ENCODE results near the gene TOMM70. TPM values are rescaled to one million over a fixed set of nuclear protein-coding genes. Genes with fewer than 3 reads are reported as not detected.

The TOMM70 gene
- polyA plus RNA-seq, 4 donors, result 16.2 to 72.0 (median 26.0) TPM

DNA sequence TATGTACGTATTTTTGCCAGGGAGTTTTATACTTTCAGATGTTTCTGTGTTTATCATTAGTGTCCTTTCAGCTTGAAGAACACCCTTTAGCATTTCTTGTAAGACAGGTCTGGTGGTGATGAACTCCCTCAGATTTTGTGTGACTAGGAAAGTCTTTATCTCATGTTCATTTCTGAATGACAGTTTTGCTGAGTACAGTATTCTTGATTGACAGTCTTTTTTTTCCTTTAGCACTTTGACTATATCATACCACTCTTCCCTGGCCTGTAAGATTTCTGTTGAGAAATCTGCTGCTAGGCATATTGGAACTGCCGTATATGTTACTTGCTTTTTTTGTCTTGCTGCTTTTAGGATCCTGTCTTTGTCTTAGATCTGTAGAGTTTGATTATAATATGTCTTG lies 6.3 kb upstream of the TOMM70 start:
- no peak for FAIRE-seq
- no peak overlapping the region for H3K27ac ChIP-seq (ENCODE audit: low read depth in 1 of 3, low read length in 2 of 3)
- H3K27me3 ChIP-seq (ENCODE audit: control insufficient read depth in 3 of 3, insufficient read depth in 3 of 3, low read length in 3 of 3), result no peaks in the 10 kb centered on the region
- H3K4me1 ChIP-seq (ENCODE audit: control insufficient read depth in 3 of 3, insufficient read depth in 2 of 3, low read depth in 1 of 3, low read length in 2 of 3), result peaks cover 0 to 9% (median 0%) of the 10 kb centered on the region in 3 donors
- WGBS, 3 donors, result 74 to 94% (median 75%) methylated on average over 2 of the region's 2 CpGs
- H3K4me3 ChIP-seq (ENCODE audit: low read depth in 1 of 3, low read length in 3 of 3), result no peak overlapping the region
- H3K36me3 ChIP-seq (ENCODE audit: control insufficient read depth in 3 of 3, insufficient read depth in 2 of 3, low read depth in 1 of 3, low read length in 3 of 3), result peaks cover 0 to 9% (median 0%) of the 10 kb centered on the region in 3 donors
- no peak for DNase-seq
- peaks cover 0 to 22% of the 10 kb centered on the region in 2 donors for H3K9me3 ChIP-seq (ENCODE audit: control insufficient read depth in 2 of 2, insufficient read depth in 1 of 2, low read depth in 1 of 2, low read length in 1 of 2)

DNA sequence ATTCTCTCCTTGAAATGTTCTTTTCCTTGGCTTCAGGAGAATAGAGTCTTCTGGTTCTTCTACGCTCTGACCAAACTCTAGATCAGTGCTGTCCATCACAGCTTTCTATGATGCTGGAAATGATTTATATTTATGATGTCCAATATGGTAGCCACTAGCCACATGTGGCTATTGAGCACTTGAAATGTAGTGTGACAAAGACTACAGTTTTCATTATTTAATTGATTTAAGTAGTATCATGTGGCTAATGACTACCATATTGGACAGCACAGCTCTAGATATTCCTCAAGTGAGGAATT lies 3.3 kb upstream of the TOMM70 start:
- H3K9me3 ChIP-seq (ENCODE audit: control insufficient read depth in 2 of 2, insufficient read depth in 1 of 2, low read depth in 1 of 2, low read length in 1 of 2), result peaks cover 0 to 11% of the 10 kb centered on the region in 2 donors
- no peaks in the 10 kb centered on the region for H3K27me3 ChIP-seq (ENCODE audit: control insufficient read depth in 3 of 3, insufficient read depth in 3 of 3, low read length in 3 of 3)
- peaks cover 0 to 7% (median 0%) of the 10 kb centered on the region in 3 donors for H3K36me3 ChIP-seq (ENCODE audit: control insufficient read depth in 3 of 3, insufficient read depth in 2 of 3, low read depth in 1 of 3, low read length in 3 of 3)
- H3K4me1 ChIP-seq (ENCODE audit: control insufficient read depth in 3 of 3, insufficient read depth in 2 of 3, low read depth in 1 of 3, low read length in 2 of 3), result peaks cover 0 to 16% (median 2%) of the 10 kb centered on the region in 3 donors
- H3K27ac ChIP-seq (ENCODE audit: low read depth in 1 of 3, low read length in 2 of 3), result no peak overlapping the region
- DNase-seq (no peak), FAIRE-seq (no peak)
- WGBS, 3 donors, result 97 to 100% (median 98%) methylated on average over 1 of the region's 1 CpG
- H3K4me3 ChIP-seq (ENCODE audit: low read depth in 1 of 3, low read length in 3 of 3), result no peak overlapping the region

DNA sequence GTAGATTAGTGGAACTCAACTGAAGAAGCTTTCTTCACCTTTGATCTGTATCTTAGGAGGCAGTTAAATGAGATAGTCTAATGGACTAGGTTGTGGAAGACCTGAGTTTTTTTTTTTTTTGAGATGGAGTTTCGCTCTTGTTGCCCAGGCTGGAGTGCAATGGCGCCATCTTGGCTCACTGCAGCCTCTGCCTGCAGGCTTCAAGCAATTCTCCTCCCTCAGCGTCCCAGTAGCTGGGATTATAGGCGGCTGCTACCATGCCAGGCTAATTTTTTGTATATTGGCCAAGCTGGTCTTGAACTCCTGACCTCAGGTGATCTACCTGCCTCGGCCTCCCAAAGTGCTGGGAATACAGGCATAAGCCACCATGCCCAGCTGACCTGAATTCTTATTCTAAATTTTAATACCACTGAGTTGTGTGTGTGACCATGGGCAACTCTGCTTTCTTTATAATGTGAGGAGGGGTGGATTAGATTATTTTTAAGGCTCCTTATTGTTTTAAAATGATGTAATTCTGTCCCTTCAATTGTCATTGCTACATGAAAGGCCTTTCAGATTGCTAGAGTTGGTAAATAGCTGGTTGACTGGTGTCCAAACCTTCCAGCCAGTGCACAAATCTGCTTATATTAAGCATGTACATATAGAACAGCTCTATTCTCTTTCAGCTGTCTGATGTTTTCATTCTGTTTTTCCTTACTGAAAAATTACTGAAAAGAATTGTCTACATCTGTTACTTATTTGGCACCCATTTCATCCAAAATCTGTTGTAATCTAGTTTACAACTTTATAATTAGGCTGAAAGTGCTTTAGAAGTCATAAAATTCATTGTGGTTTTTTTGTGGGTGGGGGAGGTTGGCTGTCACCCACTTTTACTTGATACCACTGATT lies 2.7 kb upstream of the TOMM70 start:
- DNase-seq (no peak), FAIRE-seq (no peak)
- Histone ChIP-seq H3K4me3 (ENCODE audit: low read depth in 1 of 3, low read length in 3 of 3) (peak overlapping the region in 1 of 3 donors; percentile 90), H3K9me3 (ENCODE audit: control insufficient read depth in 2 of 2, insufficient read depth in 1 of 2, low read depth in 1 of 2, low read length in 1 of 2) (peaks cover 0 to 7% of the 10 kb centered on the region in 2 donors), H3K4me1 (ENCODE audit: control insufficient read depth in 3 of 3, insufficient read depth in 2 of 3, low read depth in 1 of 3, low read length in 2 of 3) (peaks cover 0 to 16% (median 2%) of the 10 kb centered on the region in 3 donors), H3K27ac (ENCODE audit: low read depth in 1 of 3, low read length in 2 of 3) (no peak overlapping the region), H3K27me3 (ENCODE audit: control insufficient read depth in 3 of 3, insufficient read depth in 3 of 3, low read length in 3 of 3) (no peaks in the 10 kb centered on the region), H3K36me3 (ENCODE audit: control insufficient read depth in 3 of 3, insufficient read depth in 2 of 3, low read depth in 1 of 3, low read length in 3 of 3) (peaks cover 0 to 6% (median 0%) of the 10 kb centered on the region in 3 donors)
- WGBS, 3 donors, result 60 to 80% (median 79%) methylated on average over 5 of the region's 5 CpGs

DNA sequence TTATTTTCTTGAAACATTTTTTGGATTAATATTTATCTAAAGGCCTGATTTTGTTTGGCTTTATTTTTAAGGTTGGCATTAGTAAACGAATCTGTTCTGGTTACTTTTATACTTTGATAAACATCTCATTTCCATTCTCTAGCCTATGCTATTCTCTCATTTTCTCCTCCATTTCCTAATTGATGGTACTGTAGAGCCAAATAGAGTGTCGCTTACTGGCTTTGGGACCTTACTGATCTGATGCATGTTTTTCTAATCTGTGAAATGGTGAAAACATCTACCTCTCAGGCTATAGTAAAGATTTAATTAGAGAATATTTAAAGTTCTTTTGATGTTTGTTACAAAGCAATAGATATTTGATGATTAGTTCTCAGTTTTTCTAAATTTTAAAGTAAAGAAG lies 2.0 kb upstream of the TOMM70 start:
- H3K4me1 ChIP-seq (ENCODE audit: control insufficient read depth in 3 of 3, insufficient read depth in 2 of 3, low read depth in 1 of 3, low read length in 2 of 3), result peaks cover 0 to 16% (median 2%) of the 10 kb centered on the region in 3 donors
- no peaks in the 10 kb centered on the region for H3K36me3 ChIP-seq (ENCODE audit: control insufficient read depth in 3 of 3, insufficient read depth in 2 of 3, low read depth in 1 of 3, low read length in 3 of 3)
- WGBS, 3 donors, result 39 to 58% (median 48%) methylated on average over 2 of the region's 2 CpGs
- no peak for FAIRE-seq
- H3K27me3 ChIP-seq (ENCODE audit: control insufficient read depth in 3 of 3, insufficient read depth in 3 of 3, low read length in 3 of 3), result no peaks in the 10 kb centered on the region
- H3K4me3 ChIP-seq (ENCODE audit: low read depth in 1 of 3, low read length in 3 of 3), result peak overlapping the region in 1 of 3 donors; percentile 90
- no peak overlapping the region for H3K27ac ChIP-seq (ENCODE audit: low read depth in 1 of 3, low read length in 2 of 3)
- H3K9me3 ChIP-seq (ENCODE audit: control insufficient read depth in 2 of 2, insufficient read depth in 1 of 2, low read depth in 1 of 2, low read length in 1 of 2), result no peaks in the 10 kb centered on the region
- DNase-seq, result no peak

DNA sequence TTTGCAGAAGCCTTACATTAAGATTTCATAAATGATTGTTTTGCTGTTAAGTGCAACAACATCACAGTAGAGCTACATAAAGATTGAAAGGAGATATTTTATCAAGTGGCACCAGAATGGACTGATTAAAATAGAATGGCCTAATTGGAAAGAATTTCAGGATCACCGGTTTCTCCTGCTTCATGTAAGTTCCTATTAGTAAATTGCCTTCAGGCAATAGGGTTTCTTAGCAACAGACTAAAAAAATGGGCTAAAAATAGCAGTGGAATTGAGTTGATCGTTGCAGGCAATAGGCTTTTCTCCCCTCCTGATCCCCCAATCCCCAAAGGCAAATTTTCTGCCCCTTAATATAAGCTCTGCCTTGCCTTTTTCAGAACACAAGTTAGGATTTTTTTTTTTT lies 1.4 kb upstream of the TOMM70 start:
- peak overlapping the region in 1 of 3 donors; percentile 96 for H3K27ac ChIP-seq (ENCODE audit: low read depth in 1 of 3, low read length in 2 of 3)
- no peaks in the 10 kb centered on the region for H3K9me3 ChIP-seq (ENCODE audit: control insufficient read depth in 2 of 2, insufficient read depth in 1 of 2, low read depth in 1 of 2, low read length in 1 of 2)
- H3K27me3 ChIP-seq (ENCODE audit: control insufficient read depth in 3 of 3, insufficient read depth in 3 of 3, low read length in 3 of 3), result no peaks in the 10 kb centered on the region
- WGBS, 3 donors, result 4 to 5% (median 4%) methylated on average over 2 of the region's 2 CpGs
- DNase-seq (peak in 1 of 2 donors; percentile 25), FAIRE-seq (no peak)
- H3K4me1 ChIP-seq (ENCODE audit: control insufficient read depth in 3 of 3, insufficient read depth in 2 of 3, low read depth in 1 of 3, low read length in 2 of 3), result peaks cover 0 to 16% (median 2%) of the 10 kb centered on the region in 3 donors
- no peaks in the 10 kb centered on the region for H3K36me3 ChIP-seq (ENCODE audit: control insufficient read depth in 3 of 3, insufficient read depth in 2 of 3, low read depth in 1 of 3, low read length in 3 of 3)
- H3K4me3 ChIP-seq (ENCODE audit: low read depth in 1 of 3, low read length in 3 of 3), result peak overlapping the region in 2 of 3 donors; percentile 85 to 90

DNA sequence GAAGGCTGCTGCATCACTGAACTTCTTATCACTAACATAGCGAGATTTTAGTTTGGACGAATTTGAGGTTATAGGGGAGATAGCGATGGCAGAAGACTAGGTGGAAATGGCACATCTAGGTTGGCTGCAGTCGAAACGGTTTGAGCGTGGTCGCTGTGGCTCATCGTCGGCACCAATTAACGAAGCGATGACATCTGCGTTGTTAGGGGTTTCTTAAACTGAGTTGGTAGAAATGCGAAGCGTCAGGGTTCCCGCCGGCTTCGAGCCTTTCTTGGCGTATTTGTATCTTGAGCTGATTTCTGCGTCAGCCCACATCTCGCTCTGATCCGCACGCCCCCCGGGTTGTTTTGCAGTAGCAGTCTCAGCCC lies 769 bp upstream of the TOMM70 start:
- DNase-seq (no peak), FAIRE-seq (no peak)
- Histone ChIP-seq H3K27ac (ENCODE audit: low read depth in 1 of 3, low read length in 2 of 3) (peak overlapping the region; percentile 60 to 98 (median 96)), H3K9me3 (ENCODE audit: control insufficient read depth in 2 of 2, insufficient read depth in 1 of 2, low read depth in 1 of 2, low read length in 1 of 2) (no peaks in the 10 kb centered on the region), H3K4me3 (ENCODE audit: low read depth in 1 of 3, low read length in 3 of 3) (peak overlapping the region; percentile 85 to 97 (median 90)), H3K27me3 (ENCODE audit: control insufficient read depth in 3 of 3, insufficient read depth in 3 of 3, low read length in 3 of 3) (no peaks in the 10 kb centered on the region), H3K36me3 (ENCODE audit: control insufficient read depth in 3 of 3, insufficient read depth in 2 of 3, low read depth in 1 of 3, low read length in 3 of 3) (no peaks in the 10 kb centered on the region), H3K4me1 (ENCODE audit: control insufficient read depth in 3 of 3, insufficient read depth in 2 of 3, low read depth in 1 of 3, low read length in 2 of 3) (peaks cover 0 to 16% (median 2%) of the 10 kb centered on the region in 3 donors)
- 0% methylated on average over 23 of the region's 23 CpGs for WGBS, 3 donors

DNA sequence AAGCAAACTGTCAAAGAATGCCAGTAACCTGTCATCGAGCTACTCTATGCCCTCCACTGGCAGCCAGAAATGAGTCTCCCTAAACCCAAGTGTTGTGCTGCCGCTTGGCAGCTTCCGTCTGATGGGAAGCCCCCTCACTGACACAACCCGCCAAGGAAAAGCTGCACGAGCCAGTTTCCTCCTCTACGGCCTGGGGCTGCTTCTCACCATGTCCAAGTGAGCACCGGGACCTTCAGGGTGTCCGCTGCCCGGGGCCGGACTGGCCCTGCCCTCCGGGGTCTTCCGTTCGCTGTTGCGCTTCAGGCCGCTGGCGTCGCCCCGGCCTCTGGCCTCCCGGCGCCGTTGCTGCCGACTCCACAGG lies 490 bp downstream of the TOMM70 start:
- no peaks in the 10 kb centered on the region for H3K9me3 ChIP-seq (ENCODE audit: control insufficient read depth in 2 of 2, insufficient read depth in 1 of 2, low read depth in 1 of 2, low read length in 1 of 2)
- FAIRE-seq, result no peak
- H3K36me3 ChIP-seq (ENCODE audit: control insufficient read depth in 3 of 3, insufficient read depth in 2 of 3, low read depth in 1 of 3, low read length in 3 of 3), result no peaks in the 10 kb centered on the region
- H3K27ac ChIP-seq (ENCODE audit: low read depth in 1 of 3, low read length in 2 of 3), result peak overlapping the region; percentile 85 to 98 (median 96)
- H3K4me1 ChIP-seq (ENCODE audit: control insufficient read depth in 3 of 3, insufficient read depth in 2 of 3, low read depth in 1 of 3, low read length in 2 of 3), result peaks cover 0 to 16% (median 9%) of the 10 kb centered on the region in 3 donors
- peak overlapping the region; percentile 85 to 97 (median 90) for H3K4me3 ChIP-seq (ENCODE audit: low read depth in 1 of 3, low read length in 3 of 3)
- DNase-seq, result peak in 1 of 2 donors; percentile 34
- 0% methylated on average over 19 to 22 of the region's 22 CpGs for WGBS, 3 donors
- no peaks in the 10 kb centered on the region for H3K27me3 ChIP-seq (ENCODE audit: control insufficient read depth in 3 of 3, insufficient read depth in 3 of 3, low read length in 3 of 3)

DNA sequence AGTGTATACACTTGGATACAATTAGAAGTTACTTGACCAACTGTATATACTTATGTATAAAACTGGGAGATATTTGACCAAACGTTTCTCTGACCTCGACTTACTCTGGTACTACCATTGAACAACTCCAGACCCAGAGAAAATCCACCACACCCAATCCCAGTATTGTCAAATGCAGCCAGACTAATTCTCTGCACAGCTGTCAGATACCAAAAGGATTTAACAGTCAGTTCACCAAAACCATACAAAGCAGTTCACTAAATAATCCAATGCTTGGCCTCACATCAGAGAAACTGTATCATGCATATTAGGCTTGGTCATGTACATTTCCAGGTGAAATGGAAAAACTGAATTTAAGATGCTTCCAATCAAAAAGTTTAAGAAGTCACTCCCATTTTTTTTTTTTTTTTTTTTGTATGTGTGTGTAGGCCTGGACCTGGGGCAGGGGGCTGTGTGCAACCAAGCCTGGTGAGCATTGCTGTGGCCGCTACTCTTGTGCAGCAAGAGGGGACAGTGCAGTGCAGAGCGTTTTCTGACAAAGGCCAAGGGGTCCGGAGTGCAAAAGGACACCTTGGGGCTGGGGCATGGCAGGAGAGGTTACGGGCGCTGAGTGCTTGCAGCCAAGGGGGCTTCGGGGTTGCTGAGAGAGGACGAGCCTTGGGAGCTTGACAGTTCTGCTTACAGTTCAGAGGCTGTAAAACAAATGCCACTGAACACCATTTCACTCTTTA lies 1.4 kb downstream of the TOMM70 start:
- Histone ChIP-seq H3K36me3 (ENCODE audit: control insufficient read depth in 3 of 3, insufficient read depth in 2 of 3, low read depth in 1 of 3, low read length in 3 of 3) (peaks cover 0 to under 1% (median 0%) of the 10 kb centered on the region in 3 donors), H3K27me3 (ENCODE audit: control insufficient read depth in 3 of 3, insufficient read depth in 3 of 3, low read length in 3 of 3) (no peaks in the 10 kb centered on the region), H3K9me3 (ENCODE audit: control insufficient read depth in 2 of 2, insufficient read depth in 1 of 2, low read depth in 1 of 2, low read length in 1 of 2) (no peaks in the 10 kb centered on the region), H3K4me3 (ENCODE audit: low read depth in 1 of 3, low read length in 3 of 3) (peak overlapping the region; percentile 85 to 97 (median 90)), H3K27ac (ENCODE audit: low read depth in 1 of 3, low read length in 2 of 3) (peak overlapping the region in 1 of 3 donors; percentile 96), H3K4me1 (ENCODE audit: control insufficient read depth in 3 of 3, insufficient read depth in 2 of 3, low read depth in 1 of 3, low read length in 2 of 3) (peaks cover 0 to 16% (median 12%) of the 10 kb centered on the region in 3 donors)
- DNase-seq (peak in 1 of 2 donors; percentile 13), FAIRE-seq (no peak)
- 15 to 43% (median 30%) methylated on average over 9 of the region's 9 CpGs for WGBS, 3 donors

Data from small intestine (tissue), 7 donors.